A673 (cell line): ENCODE results near the gene VEGFC. TPM values are rescaled to one million over a fixed set of nuclear protein-coding genes. Genes with fewer than 3 reads are reported as not detected.

Experiments used
- BruUV-seq: library from RNA; stranded (reverse); fragments of 400-500 nt; replicated peaks from 2 replicates; lab custom pipeline; 2021; lab: Mats Ljungman, UMichigan
- CTCF ChIA-PET: fragments of 300-600 bp; sonication (Branson Sonifier 250); formaldehyde crosslinking; loops from one replicate; lab custom pipeline; 2022; ENCODE audit warnings: antibody characterized with exemption; lab: Charles Lee
- POLR2A ChIA-PET: fragments of 300-600 bp; sonication (Branson Sonifier 250); formaldehyde crosslinking; loops from one replicate; lab custom pipeline; 2022; ENCODE audit warnings: antibody characterized with exemption; ENCODE audit not compliant: low non-redundant PET; lab: Charles Lee
- DNase-seq: peaks from one replicate; pipeline ENCODE4 v3.0.0-alpha.2; 2015; ENCODE audit warnings: low spot score
- H3K27ac ChIP-seq: fragments of 200-600 bp; sonication (generic); 2 replicates; pipeline ENCODE4 v1.5.1; 2016; ENCODE audit warnings: mixed run types, low read depth, mild to moderate bottlenecking, mixed read lengths, antibody characterized with exemption, low read length; ENCODE audit not compliant: poor library complexity, severe bottlenecking
- H3K27me3 ChIP-seq: fragments of 200-600 bp; sonication (generic); replicated peaks from 2 replicates; pipeline ENCODE4 v1.6.1; 2017; ENCODE audit warnings: mixed run types, low read depth, mild to moderate bottlenecking, mixed read lengths, antibody characterized with exemption, low read length; ENCODE audit not compliant: insufficient read depth, poor library complexity
- H3K36me3 ChIP-seq: fragments of 200-600 bp; sonication (generic); 2 replicates; pipeline ENCODE4 v1.6.1; 2016; ENCODE audit warnings: mixed run types, mild to moderate bottlenecking, mixed read lengths, antibody characterized with exemption, low read length; ENCODE audit not compliant: insufficient read depth, poor library complexity, severe bottlenecking
- H3K4me1 ChIP-seq: fragments of 200-600 bp; sonication (generic); 2 replicates; pipeline ENCODE4 v1.6.1; 2017; ENCODE audit warnings: mixed run types, mild to moderate bottlenecking, mixed read lengths, antibody characterized with exemption, low read length; ENCODE audit not compliant: insufficient read depth, poor library complexity, severe bottlenecking
- H3K4me3 ChIP-seq: fragments of 200-600 bp; sonication (generic); 2 replicates; pipeline ENCODE4 v1.5.1; 2016; ENCODE audit warnings: low read depth, mixed run types, mild to moderate bottlenecking, mixed read lengths, low read length; ENCODE audit not compliant: poor library complexity, severe bottlenecking
- H3K9me3 ChIP-seq: fragments of 200-600 bp; sonication (generic); 2 replicates; pipeline ENCODE4 v1.6.1; 2016; ENCODE audit warnings: mixed run types, low read depth, mild to moderate bottlenecking, mixed read lengths, antibody characterized with exemption, low read length; ENCODE audit not compliant: poor library complexity, severe bottlenecking
- EZH2 ChIP-seq: fragments of 200-600 bp; sonication (generic); IDR thresholded peaks from 2 replicates; pipeline ENCODE4 v1.6.1; 2017; ENCODE audit warnings: borderline replicate concordance, low read depth, mild to moderate bottlenecking, mixed read lengths, antibody characterized with exemption, low read length; ENCODE audit not compliant: poor library complexity, severe bottlenecking
- intact Hi-C: fragments of 100-400 bp; cut with micrococcal nuclease; formaldehyde crosslinking; loops from one replicate; pipeline ENCODE4 v1.10.0; 2022; ENCODE audit not compliant: unreplicated experiment
- total RNA-seq: library from RNA; stranded (reverse); gene quantifications from 2 replicates; pipeline ENCODE4 v1.2.3, GENCODE V29; 2021
- TF ChIP-seq, protein P1 (sequence below): fragments of 300-800, 200-600 bp; sonication (generic); conservative IDR thresholded peaks from 2 replicates; pipeline ENCODE4 v1.5.1; 2017; ENCODE audit warnings: low read depth, mild to moderate bottlenecking, antibody characterized with exemption, low read length, moderate library complexity, mixed read lengths

VEGFC gene
- total RNA-seq, 1 experiment from 2014 or later: not detected

DNA sequence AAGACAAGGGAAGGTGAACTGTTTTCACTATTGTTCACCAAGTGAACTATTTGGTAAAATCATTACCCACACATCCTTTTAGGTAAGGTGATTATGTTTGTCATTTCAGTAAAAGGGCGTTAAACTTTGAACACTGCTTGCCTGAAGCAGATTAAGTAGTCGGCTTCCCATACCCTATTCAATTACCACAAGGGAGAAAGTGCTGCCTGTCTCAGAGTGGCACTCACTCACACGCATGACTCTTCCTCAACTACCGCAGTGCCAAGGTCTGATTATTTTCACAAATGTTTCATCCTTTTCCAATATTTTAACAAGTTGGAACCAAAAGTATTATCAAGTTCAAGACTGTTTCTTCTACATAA is 11.0 kb downstream of the VEGFC start:
- POLR2A ChIA-PET: no interaction called here
- Histone ChIP-seq H3K27me3 (peaks cover 11% of the 10 kb centered on the region), H3K9me3 (no peaks in the 10 kb centered on the region), H3K4me1 (no peaks in the 10 kb centered on the region), H3K27ac (no peak overlapping the region), H3K36me3 (no peaks in the 10 kb centered on the region), H3K4me3 (no peak overlapping the region)
- no TSS peak for BruUV-seq
- TF ChIP-seq EZH2: no peak
- TF ChIP-seq, protein P1, sequence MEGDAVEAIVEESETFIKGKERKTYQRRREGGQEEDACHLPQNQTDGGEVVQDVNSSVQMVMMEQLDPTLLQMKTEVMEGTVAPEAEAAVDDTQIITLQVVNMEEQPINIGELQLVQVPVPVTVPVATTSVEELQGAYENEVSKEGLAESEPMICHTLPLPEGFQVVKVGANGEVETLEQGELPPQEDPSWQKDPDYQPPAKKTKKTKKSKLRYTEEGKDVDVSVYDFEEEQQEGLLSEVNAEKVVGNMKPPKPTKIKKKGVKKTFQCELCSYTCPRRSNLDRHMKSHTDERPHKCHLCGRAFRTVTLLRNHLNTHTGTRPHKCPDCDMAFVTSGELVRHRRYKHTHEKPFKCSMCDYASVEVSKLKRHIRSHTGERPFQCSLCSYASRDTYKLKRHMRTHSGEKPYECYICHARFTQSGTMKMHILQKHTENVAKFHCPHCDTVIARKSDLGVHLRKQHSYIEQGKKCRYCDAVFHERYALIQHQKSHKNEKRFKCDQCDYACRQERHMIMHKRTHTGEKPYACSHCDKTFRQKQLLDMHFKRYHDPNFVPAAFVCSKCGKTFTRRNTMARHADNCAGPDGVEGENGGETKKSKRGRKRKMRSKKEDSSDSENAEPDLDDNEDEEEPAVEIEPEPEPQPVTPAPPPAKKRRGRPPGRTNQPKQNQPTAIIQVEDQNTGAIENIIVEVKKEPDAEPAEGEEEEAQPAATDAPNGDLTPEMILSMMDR: no peak
- intact Hi-C loops: no loop called here
- no peak for DNase-seq
- CTCF ChIA-PET: no interaction called here

DNA sequence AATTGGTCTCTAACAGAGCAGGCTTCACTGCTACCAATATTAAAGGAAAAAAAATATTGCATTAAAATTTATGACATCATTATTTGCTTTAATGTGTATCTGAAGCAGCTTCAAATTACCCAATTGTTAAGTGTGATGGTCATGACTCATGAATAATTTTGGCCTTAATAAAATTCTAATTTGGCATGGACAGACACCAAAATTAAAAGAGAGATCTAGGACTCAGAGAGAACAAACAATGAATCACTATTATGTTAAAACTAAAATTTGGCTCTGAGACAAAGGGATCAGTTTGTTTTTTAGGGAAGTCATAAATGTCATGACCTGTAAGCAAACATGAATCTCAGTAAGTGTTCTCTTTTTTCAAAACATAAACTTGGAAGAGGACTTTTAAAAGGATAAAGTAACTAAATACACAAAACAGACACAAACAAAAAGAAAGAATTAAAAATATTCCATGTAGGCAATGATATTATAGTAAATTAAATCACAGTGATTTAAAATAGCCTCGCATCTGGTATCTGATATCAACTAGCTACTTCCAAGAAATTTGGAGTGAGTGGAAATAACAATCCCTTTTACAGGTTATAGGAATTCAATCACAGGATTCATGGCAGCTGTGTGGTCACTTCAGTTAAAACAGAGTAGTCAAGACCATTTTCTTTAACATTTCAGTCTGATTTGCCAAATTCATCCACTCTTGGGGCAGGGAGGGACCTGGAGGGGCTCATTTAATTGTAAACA is 11.6 kb downstream of the VEGFC start:
- intact Hi-C loops: no loop called here
- Histone ChIP-seq H3K27ac (no peak overlapping the region), H3K36me3 (no peaks in the 10 kb centered on the region)

DNA sequence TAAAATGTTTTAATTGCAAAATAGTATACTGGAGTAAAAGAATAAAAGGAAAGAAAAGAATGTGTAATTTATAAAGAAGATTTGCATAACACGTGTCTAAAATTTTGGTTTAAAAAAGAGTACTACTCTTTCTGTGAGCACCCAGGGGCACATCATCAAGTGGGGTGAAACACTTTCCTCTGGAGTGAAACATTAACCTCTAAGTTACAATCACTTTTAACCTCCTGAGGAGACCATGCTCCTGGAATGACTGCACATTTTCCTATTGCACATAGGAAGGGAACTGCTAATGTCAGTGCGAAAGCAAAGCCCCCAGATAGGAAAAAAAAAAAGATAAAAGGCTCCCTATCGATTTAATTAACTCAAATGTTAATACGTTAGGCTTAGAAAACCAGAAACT is 13.3 kb downstream of the VEGFC start:
- no TSS peak for BruUV-seq
- Histone ChIP-seq H3K36me3 (no peaks in the 10 kb centered on the region), H3K4me1 (no peaks in the 10 kb centered on the region), H3K9me3 (no peaks in the 10 kb centered on the region), H3K27ac (no peak overlapping the region), H3K4me3 (no peak overlapping the region), H3K27me3 (peaks cover 5% of the 10 kb centered on the region)
- intact Hi-C loops: no loop called here
- ChIA-PET CTCF (no interaction called here), POLR2A (no interaction called here)
- TF ChIP-seq, protein P1: no peak
- TF ChIP-seq EZH2: no peak
- no peak for DNase-seq

More for the DNA sequence above, 11.6 kb downstream of the VEGFC start:
- Histone ChIP-seq H3K4me1 (no peaks in the 10 kb centered on the region), H3K9me3 (no peaks in the 10 kb centered on the region), H3K4me3 (no peak overlapping the region), H3K27me3 (peaks cover 8% of the 10 kb centered on the region)
- BruUV-seq: no TSS peak
- DNase-seq: no peak
- CTCF ChIA-PET: no interaction called here
- POLR2A ChIA-PET: no interaction called here
- TF ChIP-seq, protein P1: no peak
- TF ChIP-seq EZH2: no peak
